Measurements from ENCODE around the gene ALS2. TPM values are rescaled to one million over a fixed set of nuclear protein-coding genes. Genes with fewer than 3 reads are reported as not detected.
"Not testable (repeated sequence)": the region's sequence is repeated elsewhere in the genome, so short reads cannot be mapped to it uniquely, and the experiment has no call there.

Gene ALS2
- total RNA-seq, 1 experiment from 2014 or later = 47.5 TPM

GRCh38 chr2:201673546-201673945 lies 107.2 kb downstream of the ALS2 start:
- ChIA-PET POLR2A (no interaction called here), CTCF (no interaction called here)
- intact Hi-C loops (cut with micrococcal nuclease; ENCODE audit: unreplicated experiment) = no loop called here

GRCh38 chr2:201671205-201671604 lies 109.5 kb downstream of the ALS2 start:
- DNase-seq (ENCODE audit: low read depth, low spot score); H3K27me3 ChIP-seq (ENCODE audit: control insufficient read depth, insufficient read depth, low read length); H3K36me3 ChIP-seq (ENCODE audit: control insufficient read depth, insufficient read depth, low read length); POLR2A ChIA-PET; intact Hi-C loops (cut with micrococcal nuclease; ENCODE audit: unreplicated experiment); BruUV-seq (replicated peaks); CTCF ChIA-PET; H3K4me1 ChIP-seq (ENCODE audit: control insufficient read depth, insufficient read depth, low read length); in situ Hi-C loops (cut with HindIII; ENCODE audit: low pct_unique_long_range_greater_than_20kb, low sequenced_read_pairs); H3K27ac ChIP-seq (ENCODE audit: low read length); H3K9me3 ChIP-seq (ENCODE audit: control insufficient read depth, insufficient read depth, low read depth, low read length); H3K4me3 ChIP-seq (ENCODE audit: low read depth in 2 of 2, low read length in 2 of 2); ATAC-seq: not testable (repeated sequence)

More at GRCh38 chr2:201673546-201673945, 107.2 kb downstream of the ALS2 start:
- DNase-seq (ENCODE audit: low read depth, low spot score) (no peak), ATAC-seq (no peak)
- H3K4me1 ChIP-seq (ENCODE audit: control insufficient read depth, insufficient read depth, low read length) = no peaks in the 10 kb centered on the region
- H3K36me3 ChIP-seq (ENCODE audit: control insufficient read depth, insufficient read depth, low read length) = no peaks in the 10 kb centered on the region
- in situ Hi-C loops (cut with HindIII; ENCODE audit: low pct_unique_long_range_greater_than_20kb, low sequenced_read_pairs) = no loop called here
- no TSS peak for BruUV-seq (replicated peaks)
- no peaks in the 10 kb centered on the region for H3K9me3 ChIP-seq (ENCODE audit: control insufficient read depth, insufficient read depth, low read depth, low read length)
- TF ChIP-seq CTCF (IDR thresholded peaks at IDR 0.05) = no peak
- no peak for TF ChIP-seq SIN3A (IDR thresholded peaks at IDR 0.05; ENCODE audit: borderline replicate concordance, insufficient read depth, low read depth, low read length)
- TF ChIP-seq POLR2AphosphoS5 (IDR thresholded peaks at IDR 0.05; ENCODE audit: low read depth, low read length) = no peak
- no peak for TF ChIP-seq REST (IDR thresholded peaks at IDR 0.05; ENCODE audit: insufficient read depth in 1 of 2, low read depth in 2 of 2, low read length in 1 of 2)
- TF ChIP-seq TCF7L2 (IDR thresholded peaks at IDR 0.05; ENCODE audit: low read depth, low read length) = no peak
- no peaks in the 10 kb centered on the region for H3K27me3 ChIP-seq (ENCODE audit: control insufficient read depth, insufficient read depth, low read length)
- no peak overlapping the region for H3K4me3 ChIP-seq (ENCODE audit: low read depth in 2 of 2, low read length in 2 of 2)
- H3K27ac ChIP-seq (ENCODE audit: low read length) = no peak overlapping the region

- POLR2A ChIA-PET = no interaction called here
- in situ Hi-C loops (cut with HindIII; ENCODE audit: low pct_unique_long_range_greater_than_20kb, low sequenced_read_pairs) (no loop called here), intact Hi-C loops (cut with micrococcal nuclease; ENCODE audit: unreplicated experiment) (no loop called here)
- ATAC-seq (no peak), DNase-seq (ENCODE audit: low read depth, low spot score) (no peak)
- no peaks in the 10 kb centered on the region for H3K36me3 ChIP-seq (ENCODE audit: control insufficient read depth, insufficient read depth, low read length)
- no TSS peak for BruUV-seq (replicated peaks)
- TF ChIP-seq TCF7L2 (IDR thresholded peaks at IDR 0.05; ENCODE audit: low read depth, low read length) (no peak), SIN3A (IDR thresholded peaks at IDR 0.05; ENCODE audit: borderline replicate concordance, insufficient read depth, low read depth, low read length) (no peak), POLR2AphosphoS5 (IDR thresholded peaks at IDR 0.05; ENCODE audit: low read depth, low read length) (no peak), CTCF (IDR thresholded peaks at IDR 0.05) (no peak), REST (IDR thresholded peaks at IDR 0.05; ENCODE audit: insufficient read depth in 1 of 2, low read depth in 2 of 2, low read length in 1 of 2) (no peak)
- no peak overlapping the region for H3K4me3 ChIP-seq (ENCODE audit: low read depth in 2 of 2, low read length in 2 of 2)
- no peaks in the 10 kb centered on the region for H3K9me3 ChIP-seq (ENCODE audit: control insufficient read depth, insufficient read depth, low read depth, low read length)
- CTCF ChIA-PET = no interaction called here
- H3K27ac ChIP-seq (ENCODE audit: low read length) = no peak overlapping the region
- no peaks in the 10 kb centered on the region for H3K4me1 ChIP-seq (ENCODE audit: control insufficient read depth, insufficient read depth, low read length)
- H3K27me3 ChIP-seq (ENCODE audit: control insufficient read depth, insufficient read depth, low read length) = no peaks in the 10 kb centered on the region
Measured at GRCh38 chr2:201669865-201670264, 110.9 kb downstream of the ALS2 start.

Measured in Panc1 (cell line).